ENCODE data around the gene SYNJ2BP.

DNA sequence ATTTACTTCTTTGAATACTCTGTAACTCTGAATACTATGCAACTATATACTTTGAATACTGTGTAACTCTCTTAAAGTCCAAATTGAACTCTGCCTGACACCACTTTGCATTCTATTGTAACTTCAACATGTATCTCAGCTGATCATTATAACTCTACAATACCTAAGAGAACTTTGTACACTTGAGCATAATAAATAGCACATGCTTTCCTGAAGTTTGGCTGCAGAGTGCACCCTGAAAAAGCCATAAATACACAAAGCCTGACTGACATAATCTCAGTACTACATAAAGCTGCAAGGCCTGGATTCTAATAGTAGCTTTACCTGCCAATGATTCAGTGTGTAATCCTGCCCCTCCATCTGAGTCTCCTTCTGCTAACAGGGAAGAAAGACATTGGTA is 36.1 kb downstream of the SYNJ2BP start:
- no peak for TF ChIP-seq CEBPB (IDR thresholded peaks at IDR 0.05)
- TF ChIP-seq, protein P1, sequence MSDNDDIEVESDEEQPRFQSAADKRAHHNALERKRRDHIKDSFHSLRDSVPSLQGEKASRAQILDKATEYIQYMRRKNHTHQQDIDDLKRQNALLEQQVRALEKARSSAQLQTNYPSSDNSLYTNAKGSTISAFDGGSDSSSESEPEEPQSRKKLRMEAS (IDR thresholded peaks at IDR 0.05), result no peak
- TF ChIP-seq YY1 (IDR thresholded peaks at IDR 0.05; ENCODE audit: low read depth), result no peak
- TF ChIP-seq RAD21 (IDR thresholded peaks at IDR 0.05; ENCODE audit: low read depth), result no peak
- TF ChIP-seq ZBTB7A (IDR thresholded peaks at IDR 0.05; ENCODE audit: low read depth), result no peak
- TF ChIP-seq TCF12 (IDR thresholded peaks at IDR 0.05; ENCODE audit: low read depth), result no peak
- TF ChIP-seq, protein P2, sequence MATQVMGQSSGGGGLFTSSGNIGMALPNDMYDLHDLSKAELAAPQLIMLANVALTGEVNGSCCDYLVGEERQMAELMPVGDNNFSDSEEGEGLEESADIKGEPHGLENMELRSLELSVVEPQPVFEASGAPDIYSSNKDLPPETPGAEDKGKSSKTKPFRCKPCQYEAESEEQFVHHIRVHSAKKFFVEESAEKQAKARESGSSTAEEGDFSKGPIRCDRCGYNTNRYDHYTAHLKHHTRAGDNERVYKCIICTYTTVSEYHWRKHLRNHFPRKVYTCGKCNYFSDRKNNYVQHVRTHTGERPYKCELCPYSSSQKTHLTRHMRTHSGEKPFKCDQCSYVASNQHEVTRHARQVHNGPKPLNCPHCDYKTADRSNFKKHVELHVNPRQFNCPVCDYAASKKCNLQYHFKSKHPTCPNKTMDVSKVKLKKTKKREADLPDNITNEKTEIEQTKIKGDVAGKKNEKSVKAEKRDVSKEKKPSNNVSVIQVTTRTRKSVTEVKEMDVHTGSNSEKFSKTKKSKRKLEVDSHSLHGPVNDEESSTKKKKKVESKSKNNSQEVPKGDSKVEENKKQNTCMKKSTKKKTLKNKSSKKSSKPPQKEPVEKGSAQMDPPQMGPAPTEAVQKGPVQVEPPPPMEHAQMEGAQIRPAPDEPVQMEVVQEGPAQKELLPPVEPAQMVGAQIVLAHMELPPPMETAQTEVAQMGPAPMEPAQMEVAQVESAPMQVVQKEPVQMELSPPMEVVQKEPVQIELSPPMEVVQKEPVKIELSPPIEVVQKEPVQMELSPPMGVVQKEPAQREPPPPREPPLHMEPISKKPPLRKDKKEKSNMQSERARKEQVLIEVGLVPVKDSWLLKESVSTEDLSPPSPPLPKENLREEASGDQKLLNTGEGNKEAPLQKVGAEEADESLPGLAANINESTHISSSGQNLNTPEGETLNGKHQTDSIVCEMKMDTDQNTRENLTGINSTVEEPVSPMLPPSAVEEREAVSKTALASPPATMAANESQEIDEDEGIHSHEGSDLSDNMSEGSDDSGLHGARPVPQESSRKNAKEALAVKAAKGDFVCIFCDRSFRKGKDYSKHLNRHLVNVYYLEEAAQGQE (IDR thresholded peaks at IDR 0.05; ENCODE audit: low read depth), result no peak
- TF ChIP-seq TEAD4 (IDR thresholded peaks at IDR 0.05), result no peak
- TF ChIP-seq, protein P3, sequence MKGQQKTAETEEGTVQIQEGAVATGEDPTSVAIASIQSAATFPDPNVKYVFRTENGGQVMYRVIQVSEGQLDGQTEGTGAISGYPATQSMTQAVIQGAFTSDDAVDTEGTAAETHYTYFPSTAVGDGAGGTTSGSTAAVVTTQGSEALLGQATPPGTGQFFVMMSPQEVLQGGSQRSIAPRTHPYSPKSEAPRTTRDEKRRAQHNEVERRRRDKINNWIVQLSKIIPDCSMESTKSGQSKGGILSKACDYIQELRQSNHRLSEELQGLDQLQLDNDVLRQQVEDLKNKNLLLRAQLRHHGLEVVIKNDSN (IDR thresholded peaks at IDR 0.05), result no peak
- no peak for TF ChIP-seq TAF1 (IDR thresholded peaks at IDR 0.05; ENCODE audit: low read depth)
- no peak for TF ChIP-seq CREB1 (IDR thresholded peaks at IDR 0.05; ENCODE audit: low read depth)
- TF ChIP-seq EP300 (IDR thresholded peaks at IDR 0.05; ENCODE audit: borderline replicate concordance), result no peak
- TF ChIP-seq EGR1 (IDR thresholded peaks at IDR 0.05), result no peak

Data from Ishikawa (cell line).